COLO829 (cell line): ENCODE data around the gene SPRR2F.
"Not testable (repeated sequence)": the region's sequence is repeated elsewhere in the genome, so short reads cannot be mapped to it uniquely, and the experiment has no call there.

Experiments
- DNase-seq: peaks from one replicate; pipeline ENCODE4 v3.0.0; 2012; ENCODE audit warnings: low spot score

SPRR2F gene

DNA sequence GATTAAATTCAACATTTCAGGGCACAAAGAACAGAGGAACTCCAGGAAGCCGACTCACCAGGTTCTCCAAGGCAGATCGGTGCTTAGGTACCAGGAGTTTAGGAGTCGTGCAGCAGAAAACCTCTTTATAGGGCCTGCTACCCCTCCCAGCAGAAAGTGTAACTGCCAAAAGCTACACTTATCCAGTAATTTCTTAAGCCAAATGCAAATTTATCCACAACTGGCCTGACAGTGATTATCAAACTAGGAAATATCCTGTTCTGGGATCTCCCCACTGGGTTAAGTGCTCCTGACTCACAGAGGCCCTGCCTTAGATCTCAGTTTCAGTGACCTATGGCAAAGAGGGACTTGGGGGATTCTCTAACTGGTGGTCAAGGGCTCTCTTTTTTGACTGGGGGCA, at the start of gene SPRR2F:
Gene SPRR2F, minus strand, starts transcription at position 101 of the 400 bp plus-strand sequence. CDS start 783 bp downstream, outside the sequence.
- no peak for DNase-seq

GRCh38 chr1:153155541-153155940, 42.2 kb upstream of the SPRR2F start:
- no peak for DNase-seq

- DNase-seq, result no peak
Observed at GRCh38 chr1:153152481-153152880, 39.2 kb upstream of the SPRR2F start.

GRCh38 chr1:153150846-153151245, 37.5 kb upstream of the SPRR2F start, which contains the start of gene SPRR2G:
TSS of gene SPRR2G (minus strand) at chr1:153150890. CDS start at chr1:153150110, 780 bp downstream.
- no peak for DNase-seq

- DNase-seq, result no peak
Observed at GRCh38 chr1:153141377-153141776, 28.1 kb upstream of the SPRR2F start.

GRCh38 chr1:153140484-153140883, 27.2 kb upstream of the SPRR2F start:
- no peak for DNase-seq

DNA sequence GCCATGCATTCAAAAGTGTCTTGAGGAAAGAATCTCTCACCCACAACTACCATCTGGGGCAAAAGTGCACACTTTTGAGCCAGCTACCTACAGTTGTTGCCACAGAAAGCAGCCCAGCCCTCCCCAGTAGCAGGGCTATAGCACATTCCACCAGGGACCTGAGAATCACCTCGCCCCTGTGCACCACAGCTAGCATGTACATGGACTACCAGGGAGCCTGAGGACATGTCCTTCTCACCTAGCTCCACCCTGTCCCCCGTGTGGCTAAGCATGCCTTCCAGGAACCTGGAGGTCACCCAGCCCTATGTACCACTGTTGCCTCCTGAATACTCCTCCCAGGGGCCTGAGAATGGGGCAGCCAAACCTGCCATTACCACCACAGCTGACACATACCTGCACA, 20.4 kb upstream of the SPRR2F start:
- no peak for DNase-seq

DNA sequence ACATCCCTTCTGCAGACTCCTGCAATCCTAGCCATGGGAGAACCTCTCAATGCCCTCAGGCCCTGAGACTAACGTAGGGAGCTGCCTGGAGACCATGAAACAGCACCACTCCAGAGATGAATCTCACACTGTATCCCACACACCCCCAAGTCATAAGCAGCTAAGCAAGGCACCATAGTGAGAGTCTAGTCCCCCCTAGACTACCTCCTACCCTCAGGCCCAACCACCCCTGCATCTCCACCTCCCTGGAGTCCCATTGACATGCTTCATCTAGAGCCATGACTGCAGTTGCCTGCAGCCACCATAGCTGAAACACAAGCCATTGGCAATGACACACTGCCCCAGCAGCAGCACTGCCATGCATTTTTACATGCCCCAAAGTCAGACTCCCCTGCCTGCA, 20.0 kb upstream of the SPRR2F start:
- DNase-seq, result no peak

- DNase-seq, result not testable (repeated sequence)
Observed at GRCh38 chr1:153128688-153129087, 15.4 kb upstream of the SPRR2F start.

DNA sequence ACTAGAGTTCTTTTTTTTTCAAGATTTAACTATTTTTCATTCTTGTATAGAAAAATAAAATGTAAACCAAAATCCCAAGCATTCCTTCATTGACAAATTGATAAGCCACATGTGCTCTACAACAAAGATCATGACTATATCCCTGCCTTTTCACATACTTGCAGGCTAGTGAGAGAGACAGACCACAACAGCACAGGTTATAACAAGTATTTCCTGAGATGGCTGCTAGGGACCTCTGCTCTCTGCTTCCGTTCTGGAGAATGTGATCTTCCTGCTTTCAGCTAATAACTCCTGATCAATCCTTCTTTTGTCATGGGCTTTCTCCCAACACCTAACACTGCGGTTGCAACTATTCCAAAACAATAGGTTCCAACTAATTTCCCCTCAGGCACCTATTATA, 14.0 kb upstream of the SPRR2F start:
- no peak for DNase-seq

GRCh38 chr1:153125536-153125935, 12.2 kb upstream of the SPRR2F start:
- DNase-seq, result no peak

- not testable (repeated sequence) for DNase-seq
Observed at GRCh38 chr1:153123793-153124192, 10.5 kb upstream of the SPRR2F start.

DNA sequence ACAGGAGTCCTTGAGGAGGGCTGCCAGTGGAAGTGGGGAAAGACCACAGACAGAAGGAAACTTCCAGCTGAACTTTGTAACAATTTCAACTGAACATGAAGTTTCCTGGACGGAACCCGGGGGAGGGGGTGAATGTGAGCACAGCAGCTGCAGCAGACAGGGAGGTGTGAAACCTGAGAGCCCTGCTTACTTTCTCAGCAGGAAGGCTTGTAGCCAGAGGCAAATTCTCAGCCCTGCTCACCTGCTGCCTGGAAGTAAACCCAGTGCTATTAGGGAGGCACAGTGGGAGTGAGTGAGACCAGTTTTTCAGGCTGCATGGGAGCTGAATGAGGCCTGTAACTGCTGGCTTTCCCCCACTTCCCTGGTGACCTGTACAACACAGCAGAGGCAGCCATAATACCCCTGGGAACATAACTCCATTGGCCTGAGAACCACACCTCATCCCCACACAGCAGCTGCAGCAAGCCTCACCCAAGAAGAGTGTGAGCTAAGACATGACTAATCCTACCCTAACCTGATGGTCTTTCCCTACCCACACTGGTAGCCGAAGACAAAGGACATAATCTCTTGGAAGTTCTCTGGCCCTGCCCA, 9.6 kb upstream of the SPRR2F start:
- no peak for DNase-seq

- DNase-seq, result no peak
Observed at GRCh38 chr1:153120945-153121344, 7.6 kb upstream of the SPRR2F start.

- DNase-seq, result no peak
Observed at GRCh38 chr1:153119491-153119971, 6.2 kb upstream of the SPRR2F start.

- not testable (repeated sequence) for DNase-seq
Observed at GRCh38 chr1:153115264-153115663, 1.9 kb upstream of the SPRR2F start.

DNA sequence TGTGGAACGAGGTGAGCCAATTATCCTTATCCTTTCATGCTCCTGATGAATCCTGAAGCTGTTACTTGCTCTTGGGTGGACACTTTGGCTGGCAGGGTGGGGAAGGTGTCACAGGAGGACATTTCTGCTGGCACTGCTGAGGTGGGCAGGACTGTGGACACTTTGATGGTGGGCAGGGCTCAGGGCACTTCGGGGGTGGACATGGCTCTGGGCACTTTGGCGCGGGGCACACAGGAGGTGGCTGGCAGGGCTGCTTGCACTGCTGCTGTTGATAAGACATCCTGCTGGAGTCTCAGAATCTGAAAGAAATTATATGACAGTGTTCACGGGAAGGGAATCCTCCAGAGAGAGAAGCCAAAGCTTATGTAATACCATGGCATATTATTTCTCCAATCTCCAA, 862 bp downstream of the SPRR2F start:
- not testable (repeated sequence) for DNase-seq

DNA sequence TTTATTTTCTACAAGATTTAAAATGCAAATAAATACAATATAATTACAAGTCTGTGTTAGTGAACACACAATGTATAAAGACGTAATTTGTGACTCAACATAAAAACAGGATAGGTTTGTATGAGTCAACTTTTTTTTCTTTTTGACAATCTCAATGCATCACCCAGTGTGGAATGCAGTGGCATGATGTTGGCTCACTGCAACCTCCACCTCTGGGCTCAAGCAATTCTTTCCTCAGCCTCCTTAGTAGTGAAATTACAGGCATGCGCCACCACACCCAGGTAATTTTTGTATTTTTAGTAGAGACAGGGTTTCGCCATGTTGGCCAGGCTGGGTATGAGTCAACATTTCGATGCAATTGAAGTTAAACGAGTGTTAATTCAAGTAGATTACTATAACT, 13.1 kb downstream of the SPRR2F start:
- DNase-seq, result no peak

GRCh38 chr1:153099461-153100045, 13.8 kb downstream of the SPRR2F start:
- no peak for DNase-seq

DNA sequence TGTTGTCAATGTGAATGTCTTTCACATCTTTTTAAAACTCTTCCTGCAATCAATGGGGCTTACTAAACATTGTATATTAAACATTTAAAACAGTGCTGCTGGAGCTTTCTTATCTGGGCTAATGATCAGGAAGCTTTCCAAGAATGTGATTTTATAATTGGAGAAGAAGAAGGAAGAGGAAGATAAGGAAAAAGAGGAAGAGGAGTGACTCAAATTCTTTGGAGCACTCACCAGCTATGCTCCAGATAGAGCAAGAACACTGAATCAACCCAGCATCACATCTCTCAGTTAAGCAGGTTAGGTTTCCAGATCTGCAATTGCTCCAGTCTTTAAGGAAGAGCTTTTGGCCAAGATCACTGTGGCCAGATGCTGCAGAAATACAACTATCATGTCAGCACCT, 17.6 kb downstream of the SPRR2F start:
- no peak for DNase-seq

DNA sequence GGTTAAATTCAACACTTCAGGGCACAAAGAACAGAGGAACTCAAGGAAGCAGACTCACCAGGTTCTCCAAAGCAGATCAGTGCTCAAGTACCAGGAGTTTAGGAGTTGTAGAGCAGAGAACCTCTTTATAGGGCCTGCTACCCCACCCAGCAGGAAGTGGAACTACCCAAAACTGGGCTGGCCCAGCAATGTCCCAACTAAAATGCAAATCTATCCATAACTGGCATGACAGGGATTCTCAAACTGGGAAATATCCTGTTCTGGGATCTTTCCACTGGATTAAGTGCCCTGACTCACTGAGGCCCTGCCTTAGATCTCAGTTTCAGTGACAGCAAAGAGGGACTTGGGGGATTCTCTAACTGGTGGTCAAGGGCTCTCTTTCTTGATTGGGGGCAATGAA, 18.9 kb downstream of the SPRR2F start, which contains the start of gene SPRR2E:
Gene SPRR2E, minus strand, starts transcription at position 101 of the 400 bp plus-strand sequence. CDS start 775 bp downstream, outside the sequence.
- DNase-seq, result no peak

- DNase-seq, result no peak
Observed at GRCh38 chr1:153087652-153088051, 25.7 kb downstream of the SPRR2F start.

DNA sequence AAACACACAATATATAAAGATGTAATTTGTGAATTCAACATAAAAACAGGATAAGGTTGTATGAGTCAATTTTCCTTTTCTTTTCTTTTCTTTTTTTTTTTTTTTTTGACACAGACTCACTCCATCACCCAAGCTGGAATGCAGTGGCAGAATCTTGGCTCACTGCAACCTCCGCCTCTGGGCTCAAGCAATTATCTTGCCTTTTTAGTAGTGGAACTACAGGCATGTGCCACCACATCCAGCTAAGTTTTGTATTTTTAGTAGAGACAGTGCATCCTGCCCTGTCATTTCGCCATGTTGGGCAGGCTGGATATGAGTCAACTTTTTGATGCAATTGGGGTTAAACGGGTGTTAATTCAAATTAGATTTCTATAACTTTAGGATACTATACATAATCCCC, 31.6 kb downstream of the SPRR2F start:
- no peak for DNase-seq
